Measurements from ENCODE around the gene EXOSC3. TPM values are rescaled to one million over a fixed set of nuclear protein-coding genes. Genes with fewer than 3 reads are reported as not detected.

The EXOSC3 gene
- polyA plus RNA-seq, 1 donor (not counting 4 experiments of a cell fraction or from before 2014, with no cell fraction given): 48.8 TPM

DNA sequence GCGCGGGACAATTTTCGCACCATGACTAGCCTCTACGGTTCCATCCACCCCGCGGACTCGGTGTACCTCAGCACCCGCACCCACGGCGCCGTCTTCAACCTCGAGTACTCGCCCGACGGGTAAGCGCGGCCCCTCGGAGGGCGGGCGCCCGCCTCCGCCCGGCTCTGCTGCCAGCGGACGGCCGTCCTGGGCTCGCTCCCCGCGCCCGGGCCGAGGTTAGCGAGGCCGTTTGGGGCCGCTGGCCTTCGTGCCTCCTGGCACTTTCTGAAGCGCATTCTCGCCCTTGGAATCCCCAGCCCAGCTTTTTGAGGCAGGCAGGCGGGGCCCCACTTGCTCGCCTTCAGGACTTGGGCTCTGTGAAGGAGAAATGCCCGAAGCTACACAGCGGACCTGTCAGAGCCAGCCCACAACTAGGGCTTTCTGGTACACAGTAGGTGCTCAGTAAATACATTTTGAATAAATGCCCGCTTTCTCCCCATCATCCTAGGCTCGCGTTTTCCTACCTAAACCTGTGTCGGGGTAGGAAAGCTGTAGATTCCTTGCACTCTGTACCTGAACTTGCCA is 16.5 kb upstream of the EXOSC3 start:
- FAIRE-seq: no peak
- H3K9ac ChIP-seq (ENCODE audit: control insufficient read depth, extremely low read depth, insufficient read depth, low read length): peak overlapping the region; percentile 90
- no peaks in the 10 kb centered on the region for H3K9me1 ChIP-seq (ENCODE audit: control insufficient read depth, extremely low read depth, insufficient read depth, low read length)
- peaks cover 4% of the 10 kb centered on the region for H4K20me1 ChIP-seq (ENCODE audit: control insufficient read depth, extremely low read depth, insufficient read depth, low read length)
- H2AFZ ChIP-seq (ENCODE audit: control insufficient read depth, low read length): peak overlapping the region; percentile 69
- H3K36me3 ChIP-seq (ENCODE audit: control insufficient read depth in 2 of 2, extremely low read depth in 1 of 2, insufficient read depth in 2 of 2, low read length in 2 of 2): peaks cover 0 to 1% of the 10 kb centered on the region in 2 experiments
- dilution Hi-C loops (cut with MboI; ENCODE audit: extremely low pct_ligation_motif_present, low sequenced_read_pairs): no loop called here
- peak overlapping the region; percentile 79 for H3K27ac ChIP-seq (ENCODE audit: control insufficient read depth, insufficient read depth, low read length)
- no peak for DNase-seq (ENCODE audit: low read depth, low spot score)
- peaks cover 54% of the 10 kb centered on the region for H3K79me2 ChIP-seq (ENCODE audit: control insufficient read depth, insufficient read depth, low read length)
- H3K27me3 ChIP-seq (ENCODE audit: control insufficient read depth, extremely low read depth, insufficient read depth, low read length): no peaks in the 10 kb centered on the region
- H3K4me2 ChIP-seq (ENCODE audit: control insufficient read depth, extremely low read depth, insufficient read depth, low read depth, low read length): peak overlapping the region; percentile 94
- TF ChIP-seq, protein P1, sequence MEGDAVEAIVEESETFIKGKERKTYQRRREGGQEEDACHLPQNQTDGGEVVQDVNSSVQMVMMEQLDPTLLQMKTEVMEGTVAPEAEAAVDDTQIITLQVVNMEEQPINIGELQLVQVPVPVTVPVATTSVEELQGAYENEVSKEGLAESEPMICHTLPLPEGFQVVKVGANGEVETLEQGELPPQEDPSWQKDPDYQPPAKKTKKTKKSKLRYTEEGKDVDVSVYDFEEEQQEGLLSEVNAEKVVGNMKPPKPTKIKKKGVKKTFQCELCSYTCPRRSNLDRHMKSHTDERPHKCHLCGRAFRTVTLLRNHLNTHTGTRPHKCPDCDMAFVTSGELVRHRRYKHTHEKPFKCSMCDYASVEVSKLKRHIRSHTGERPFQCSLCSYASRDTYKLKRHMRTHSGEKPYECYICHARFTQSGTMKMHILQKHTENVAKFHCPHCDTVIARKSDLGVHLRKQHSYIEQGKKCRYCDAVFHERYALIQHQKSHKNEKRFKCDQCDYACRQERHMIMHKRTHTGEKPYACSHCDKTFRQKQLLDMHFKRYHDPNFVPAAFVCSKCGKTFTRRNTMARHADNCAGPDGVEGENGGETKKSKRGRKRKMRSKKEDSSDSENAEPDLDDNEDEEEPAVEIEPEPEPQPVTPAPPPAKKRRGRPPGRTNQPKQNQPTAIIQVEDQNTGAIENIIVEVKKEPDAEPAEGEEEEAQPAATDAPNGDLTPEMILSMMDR (optimal IDR thresholded peaks at IDR 0.05 in 1 of 3, IDR thresholded peaks at IDR 0.05 in 1 of 3, conservative IDR thresholded peaks at IDR 0.05 in 1 of 3; ENCODE audit: extremely low read depth in 1 of 3, insufficient read depth in 2 of 3, low read length in 3 of 3): no peak
- no peak for TF ChIP-seq EZH2 (IDR thresholded peaks at IDR 0.05; ENCODE audit: low read length)
- peak overlapping the region; percentile 93 to 95 (median 95) for H3K4me3 ChIP-seq (ENCODE audit: control insufficient read depth in 2 of 3, extremely low read depth in 1 of 3, insufficient read depth in 2 of 3, low read depth in 1 of 3, low read length in 3 of 3)
- H3K4me1 ChIP-seq (ENCODE audit: control insufficient read depth, extremely low read depth, insufficient read depth, low read length): peaks cover 14% of the 10 kb centered on the region
- H3K9me3 ChIP-seq (ENCODE audit: control insufficient read depth, low read depth, low read length): no peaks in the 10 kb centered on the region

DNA sequence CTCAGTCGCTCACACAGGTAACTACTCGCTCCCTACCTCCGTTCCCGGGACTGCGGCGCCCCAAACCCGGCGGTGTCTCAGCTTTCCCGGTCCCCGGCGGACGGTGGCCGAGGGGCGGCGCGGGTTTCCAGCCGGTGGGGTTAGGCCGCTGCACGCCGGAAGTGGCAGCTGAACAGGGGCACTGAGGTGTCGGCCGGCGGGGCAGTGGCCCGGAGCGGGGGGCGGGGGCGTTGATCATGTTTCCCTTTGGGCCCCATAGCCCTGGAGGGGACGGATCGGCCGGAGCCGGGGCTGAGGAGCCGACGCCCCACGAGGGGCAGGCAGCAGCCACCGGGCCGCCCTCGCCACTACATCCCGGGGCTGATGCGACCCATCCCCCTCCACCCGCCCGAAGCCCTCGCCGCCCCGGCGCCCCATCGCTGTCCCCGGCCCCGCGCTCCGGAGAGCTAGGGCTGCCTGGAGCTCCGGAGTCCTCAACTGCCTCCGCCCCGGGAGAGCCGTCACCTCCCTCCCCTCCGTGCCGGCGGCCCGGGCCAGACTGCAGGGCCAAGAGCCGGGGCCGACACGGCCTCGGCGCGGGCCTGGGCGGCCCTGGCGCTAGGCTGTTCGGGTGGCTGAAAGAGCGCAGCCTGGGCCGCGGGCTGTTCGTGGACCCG is 15.9 kb upstream of the EXOSC3 start, which contains the start of gene DCAF10:
DCAF10 (plus strand) TSS at position 167 of the 656 bp plus-strand sequence; CDS start at position 237, 70 bp downstream.
- peak within 1 kb of the TSS; percentile 93 to 95 (median 95) for H3K4me3 ChIP-seq (ENCODE audit: control insufficient read depth in 2 of 3, extremely low read depth in 1 of 3, insufficient read depth in 2 of 3, low read depth in 1 of 3, low read length in 3 of 3)
- peak within 1 kb of the TSS; percentile 79 for H3K27ac ChIP-seq (ENCODE audit: control insufficient read depth, insufficient read depth, low read length)
- no peaks in the 10 kb centered on the region for H3K9me1 ChIP-seq (ENCODE audit: control insufficient read depth, extremely low read depth, insufficient read depth, low read length)
- peaks cover 14% of the 10 kb centered on the region for H3K4me1 ChIP-seq (ENCODE audit: control insufficient read depth, extremely low read depth, insufficient read depth, low read length)
- TF ChIP-seq, protein P1 (optimal IDR thresholded peaks at IDR 0.05 in 1 of 3, IDR thresholded peaks at IDR 0.05 in 1 of 3, conservative IDR thresholded peaks at IDR 0.05 in 1 of 3; ENCODE audit: extremely low read depth in 1 of 3, insufficient read depth in 2 of 3, low read length in 3 of 3): peak in 2 of 3 experiments; percentile 9 to 15
- no peak for TF ChIP-seq EZH2 (IDR thresholded peaks at IDR 0.05; ENCODE audit: low read length)
- H3K9ac ChIP-seq (ENCODE audit: control insufficient read depth, extremely low read depth, insufficient read depth, low read length): peak within 1 kb of the TSS; percentile 90
- peaks cover 48% of the 10 kb centered on the region for H3K79me2 ChIP-seq (ENCODE audit: control insufficient read depth, insufficient read depth, low read length)
- no peak for FAIRE-seq
- H3K36me3 ChIP-seq (ENCODE audit: control insufficient read depth in 2 of 2, extremely low read depth in 1 of 2, insufficient read depth in 2 of 2, low read length in 2 of 2): peaks cover 0 to 1% of the 10 kb centered on the region in 2 experiments
- peak within 1 kb of the TSS; percentile 94 for H3K4me2 ChIP-seq (ENCODE audit: control insufficient read depth, extremely low read depth, insufficient read depth, low read depth, low read length)
- dilution Hi-C loops (cut with MboI; ENCODE audit: extremely low pct_ligation_motif_present, low sequenced_read_pairs): no loop called here
- H3K9me3 ChIP-seq (ENCODE audit: control insufficient read depth, low read depth, low read length): no peaks in the 10 kb centered on the region
- no peaks in the 10 kb centered on the region for H3K27me3 ChIP-seq (ENCODE audit: control insufficient read depth, extremely low read depth, insufficient read depth, low read length)
- DNase-seq (ENCODE audit: low read depth, low spot score): no peak
- H4K20me1 ChIP-seq (ENCODE audit: control insufficient read depth, extremely low read depth, insufficient read depth, low read length): peaks cover 4% of the 10 kb centered on the region
- H2AFZ ChIP-seq (ENCODE audit: control insufficient read depth, low read length): peak within 1 kb of the TSS; percentile 100

Measured in keratinocyte (primary cell).